HG03575 (cell line): Measurements from ENCODE around the gene MACROD2.
"Not testable (repeated sequence)": the region's sequence is repeated elsewhere in the genome, so short reads cannot be mapped to it uniquely, and the experiment has no call there.

Source experiments
- ATAC-seq: cut with Tn5 transposase; IDR thresholded peaks from one replicate; pipeline ENCODE4 v1.9.1; 2021; ENCODE audit not compliant: unreplicated experiment, insufficient number of reproducible peaks, low FRiP score; ENCODE audit errors: extremely low read depth

The MACROD2 gene

DNA sequence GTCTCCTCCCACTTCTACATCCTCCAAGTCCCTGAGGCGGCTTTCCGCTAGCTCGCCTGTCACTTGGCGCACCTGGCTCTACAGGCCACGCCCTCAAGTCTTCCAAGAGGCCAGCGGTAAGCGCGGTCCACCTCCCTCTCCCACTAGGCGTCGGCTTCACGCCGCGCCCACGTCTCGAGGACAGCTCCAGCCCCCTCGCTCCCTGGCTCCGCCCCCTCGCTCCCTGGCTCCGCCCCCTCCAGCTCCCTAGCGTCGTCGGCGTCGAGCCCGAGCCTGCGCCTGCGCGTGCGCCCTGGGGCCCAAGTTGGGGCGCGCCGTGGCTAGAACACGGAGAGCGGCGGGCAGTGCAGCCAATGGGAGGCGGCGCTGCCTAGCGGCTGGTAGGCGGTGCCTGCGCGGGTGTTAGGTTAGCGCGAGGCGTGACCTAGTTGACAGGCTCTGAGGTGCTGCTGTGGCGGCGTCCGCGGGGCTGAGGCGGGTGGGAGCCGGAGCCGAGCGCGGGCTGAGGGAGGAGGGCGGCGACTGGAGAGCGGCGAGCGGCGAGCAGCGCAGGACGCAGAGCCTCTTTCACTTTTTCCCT lies at the start of gene MACROD2:
Gene MACROD2, plus strand, starts transcription at position 431 of the 580 bp plus-strand sequence.
- no peak for ATAC-seq

DNA sequence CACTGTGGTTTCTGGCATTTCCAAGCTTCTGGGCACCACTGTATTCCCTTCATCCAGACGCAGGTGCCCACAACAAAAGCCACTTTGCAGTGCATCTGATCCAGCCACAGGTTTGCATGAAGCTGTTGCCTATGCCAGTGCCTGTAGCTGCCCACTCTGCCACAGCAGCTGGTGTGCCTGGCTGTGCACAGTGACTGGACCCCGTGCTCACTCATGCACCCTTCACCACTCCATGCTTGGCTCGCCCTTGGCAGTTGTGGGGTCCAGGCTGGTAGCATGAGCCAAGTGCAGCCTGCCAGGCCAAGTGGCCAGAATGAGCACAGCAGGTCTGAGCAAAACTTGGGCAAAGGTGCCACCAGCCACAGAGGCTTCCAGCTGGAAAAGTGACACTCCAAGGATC lies 47.6 kb upstream of the MACROD2 start:
- ATAC-seq = no peak

DNA sequence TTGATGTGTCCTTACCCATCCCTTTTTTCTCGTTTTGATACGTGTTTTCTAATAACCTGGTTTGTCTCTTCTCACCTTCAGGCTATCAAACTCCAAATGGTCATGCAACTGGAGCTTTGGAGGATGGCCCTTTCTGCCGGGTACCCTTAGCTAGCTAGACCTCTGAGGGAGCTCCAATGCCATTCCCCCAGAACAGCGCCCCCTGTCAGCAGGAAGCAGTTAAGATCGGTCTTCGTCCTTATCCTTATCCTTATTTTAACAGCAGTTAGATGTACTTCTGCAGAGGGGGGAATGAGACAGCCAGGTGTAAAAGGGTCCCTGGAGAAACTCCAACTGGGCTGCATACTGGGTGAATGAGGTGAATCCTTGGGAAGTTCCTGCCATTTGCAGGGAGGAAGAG lies 42.1 kb upstream of the MACROD2 start:
- ATAC-seq = no peak

DNA sequence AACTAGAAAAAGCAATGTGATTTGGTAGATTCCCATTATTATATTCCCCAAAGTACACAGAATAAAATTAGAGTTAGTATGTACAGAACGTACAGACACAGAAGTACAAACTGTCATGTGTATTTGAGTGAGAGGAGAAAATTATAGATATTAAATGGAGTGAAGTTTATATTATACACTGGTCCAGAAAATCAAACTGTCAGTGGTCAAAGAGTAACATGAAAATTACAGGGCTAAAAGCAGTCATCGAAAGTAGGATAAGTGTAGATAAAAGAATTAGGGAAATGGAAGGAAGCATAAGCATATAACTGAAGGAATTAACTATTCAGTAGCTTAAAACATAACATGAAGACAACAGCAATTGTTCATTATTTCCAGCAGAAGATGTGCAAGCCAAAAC lies 35.2 kb upstream of the MACROD2 start:
- no peak for ATAC-seq

DNA sequence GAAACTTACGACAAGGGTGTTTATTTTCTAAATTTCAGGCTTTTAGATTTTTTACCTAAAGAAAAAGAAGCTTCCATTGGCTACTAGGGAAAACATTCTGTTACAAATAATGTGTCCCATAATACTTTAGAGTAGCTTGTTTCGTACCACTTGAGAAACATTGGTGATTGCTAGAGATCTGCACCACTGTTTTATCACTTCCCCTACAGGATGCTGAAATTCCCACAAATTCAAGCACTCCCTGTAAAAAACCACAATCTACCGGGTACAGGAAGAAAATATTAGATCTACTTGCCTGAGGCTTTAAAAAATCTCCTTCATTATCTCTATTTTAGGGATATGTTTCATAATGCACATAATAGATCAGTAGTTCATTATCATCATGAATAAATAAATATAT lies 34.8 kb upstream of the MACROD2 start:
- ATAC-seq = no peak

DNA sequence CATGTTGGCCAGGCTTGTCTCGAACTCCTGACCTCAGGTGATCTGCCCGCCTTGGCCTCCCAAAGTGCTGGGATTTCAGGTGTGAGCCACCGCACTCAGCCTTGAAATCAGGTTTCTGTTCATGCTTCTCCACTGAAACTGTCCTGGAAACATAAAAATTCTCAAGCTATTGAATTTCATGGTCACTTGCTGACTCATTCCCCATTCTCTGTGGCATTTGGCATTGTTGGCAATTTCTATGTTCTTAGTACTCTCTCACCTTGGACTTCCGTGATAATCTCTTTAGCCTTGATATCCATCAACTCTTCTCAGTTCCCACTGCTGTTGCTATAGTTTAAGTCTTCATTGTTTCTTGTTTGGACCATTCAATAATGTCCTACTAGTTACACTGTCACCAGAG lies 11.1 kb upstream of the MACROD2 start:
- ATAC-seq = no peak

DNA sequence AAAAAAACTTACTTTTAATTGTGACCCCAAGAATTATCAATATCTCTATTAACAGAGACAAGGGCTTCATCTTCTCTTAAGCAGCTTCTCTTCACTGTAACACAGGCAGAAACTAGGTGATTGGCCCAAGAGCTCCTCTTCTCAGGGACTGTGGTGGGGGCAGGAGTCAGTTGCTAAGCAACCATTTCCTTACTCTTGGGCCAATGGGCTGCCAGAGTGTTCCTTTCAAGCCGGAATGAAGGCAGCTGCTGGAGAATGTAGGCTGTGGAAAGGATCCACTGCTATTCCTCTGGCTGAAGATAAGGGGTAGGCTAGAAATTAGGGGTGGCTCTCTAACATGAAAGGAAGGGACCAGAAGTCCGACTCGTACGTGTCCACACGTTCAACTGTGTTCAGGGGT lies 4.9 kb upstream of the MACROD2 start, which contains the start of gene SEL1L2:
Gene SEL1L2, minus strand, starts transcription at position 150 of the 400 bp plus-strand sequence. Its CDS starts 80 bp downstream, at position 70.
- no peak for ATAC-seq

DNA sequence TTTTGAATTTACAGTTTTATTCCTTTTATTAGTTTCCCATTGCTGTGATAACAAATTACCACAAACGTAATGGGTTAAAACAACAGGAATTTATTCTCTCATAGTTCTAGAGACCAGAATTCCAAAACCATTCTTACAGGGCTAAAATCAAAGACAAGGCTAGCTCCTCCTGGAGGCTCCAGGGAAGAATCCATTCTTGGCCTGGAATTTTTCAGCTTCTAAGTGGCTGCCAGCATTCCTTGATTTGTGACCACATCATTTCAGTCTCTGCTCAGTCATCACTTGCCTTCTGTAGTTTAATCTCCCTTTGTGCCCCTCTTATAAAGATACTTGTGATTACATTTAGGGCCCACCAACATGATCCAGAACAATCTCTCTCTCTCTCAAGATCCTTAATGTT lies 4.0 kb upstream of the MACROD2 start:
- ATAC-seq = no peak

DNA sequence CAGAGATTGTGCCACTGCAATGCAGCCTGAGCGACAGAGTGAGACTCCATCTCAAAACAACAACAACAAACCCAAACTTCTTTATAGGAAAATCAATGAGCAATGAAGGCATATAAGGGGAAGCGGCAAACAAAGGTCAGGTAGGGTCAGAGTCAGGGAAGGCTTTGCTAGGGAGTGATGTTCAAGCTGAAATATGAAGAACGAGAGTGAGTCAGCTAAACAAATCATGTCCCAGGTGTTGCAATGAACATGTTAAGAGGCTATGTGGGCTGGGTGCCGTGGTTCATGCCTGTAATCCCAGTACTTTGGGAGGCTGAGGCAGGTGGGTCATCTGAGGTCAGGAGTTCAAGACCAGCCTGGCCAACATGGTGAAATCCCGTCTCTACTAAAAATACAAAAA lies 3.4 kb upstream of the MACROD2 start:
- ATAC-seq = not testable (repeated sequence)

DNA sequence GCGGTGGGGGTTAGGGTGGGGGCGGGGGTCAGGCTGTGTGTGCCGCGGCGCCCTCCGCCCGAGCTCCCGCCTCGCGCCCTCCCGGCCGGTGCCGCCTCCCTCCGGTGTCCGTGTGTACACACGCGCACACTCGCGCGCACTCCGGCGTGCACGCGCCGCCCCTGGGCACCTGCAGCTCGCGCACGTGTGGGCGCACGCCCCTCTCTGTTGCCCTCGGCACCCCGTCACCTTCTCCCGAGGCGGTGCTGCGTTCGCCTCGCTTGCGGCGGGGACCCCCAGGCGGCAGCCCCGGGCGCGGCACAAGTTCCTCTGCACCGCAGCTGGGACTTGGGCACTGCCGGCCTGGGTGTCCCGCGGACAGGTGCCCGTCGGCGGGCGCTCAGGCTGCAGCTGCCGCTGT lies 525 bp downstream of the MACROD2 start:
- ATAC-seq = no peak

DNA sequence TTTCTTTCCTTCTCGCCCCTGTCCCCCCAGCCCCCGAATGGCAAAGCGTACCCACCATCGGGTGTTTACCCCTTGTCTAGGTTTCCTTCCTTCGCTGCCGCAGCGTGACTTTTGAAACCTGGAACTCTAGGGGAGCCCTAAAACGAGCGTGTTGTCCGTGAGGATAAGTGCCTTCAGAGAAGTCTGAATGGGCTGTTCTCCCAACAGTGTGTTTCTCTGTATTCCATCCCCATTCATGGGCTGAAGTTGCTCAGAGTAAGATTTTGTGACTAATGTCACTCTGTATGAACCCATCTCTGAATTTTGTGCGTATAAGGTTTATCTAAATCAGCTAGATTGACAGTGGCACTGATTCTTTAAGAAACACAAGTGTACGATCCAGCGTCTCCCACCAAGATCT lies 949 bp downstream of the MACROD2 start:
- no peak for ATAC-seq

DNA sequence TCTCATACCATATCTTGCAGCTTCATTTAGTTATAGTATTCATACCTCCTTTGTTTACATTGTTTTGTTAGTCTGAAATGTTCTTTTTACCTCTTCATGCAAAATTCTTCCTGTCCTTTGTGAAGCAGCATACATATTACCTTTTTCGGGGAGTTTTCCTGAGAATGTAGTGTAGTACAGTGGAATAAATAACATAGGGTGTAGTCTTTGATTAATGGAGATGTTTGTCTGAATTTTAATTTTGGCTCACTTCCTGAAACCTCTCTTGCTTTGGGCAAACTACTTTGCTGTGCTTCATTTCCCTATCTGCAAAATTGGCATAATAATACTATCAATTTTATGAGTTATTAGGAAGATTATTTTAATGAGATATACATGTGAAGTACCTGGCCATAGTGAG lies 5.6 kb downstream of the MACROD2 start:
- ATAC-seq = no peak

DNA sequence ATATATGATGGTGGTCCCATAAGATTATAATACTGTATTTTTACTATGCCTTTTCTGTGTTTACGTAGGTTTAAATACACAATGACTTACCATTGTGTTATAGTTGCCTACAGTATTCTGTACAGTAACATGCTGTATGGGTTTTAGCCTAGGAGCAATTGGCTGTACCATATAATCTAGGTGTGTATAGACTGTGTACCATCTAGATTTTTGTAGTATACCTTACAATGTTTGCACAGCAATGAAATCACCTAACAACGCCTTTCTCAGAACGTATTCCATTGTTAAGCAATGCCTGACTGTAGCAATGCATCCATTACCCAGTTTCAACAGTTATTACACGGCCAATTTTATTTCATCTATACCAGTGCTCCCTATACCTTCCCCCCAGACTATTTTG lies 10.7 kb downstream of the MACROD2 start:
- no peak for ATAC-seq

DNA sequence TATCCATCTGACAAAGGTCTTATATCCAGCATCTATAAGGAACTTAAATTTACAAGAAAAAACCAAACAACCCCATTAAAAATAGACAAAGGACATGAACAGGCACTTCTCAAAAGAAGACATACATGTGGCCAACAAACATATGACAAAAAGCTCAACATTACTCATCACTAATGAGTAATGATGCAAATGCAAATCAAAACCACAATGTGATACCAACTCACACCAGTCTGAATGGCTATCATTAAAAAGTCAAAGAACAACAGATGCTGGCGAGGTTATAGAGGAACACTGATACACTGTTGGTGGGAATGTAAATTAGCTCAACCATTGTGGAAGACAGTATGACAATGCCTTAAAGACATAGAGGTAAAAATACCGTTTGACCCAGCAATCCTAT lies 13.9 kb downstream of the MACROD2 start:
- no peak for ATAC-seq

DNA sequence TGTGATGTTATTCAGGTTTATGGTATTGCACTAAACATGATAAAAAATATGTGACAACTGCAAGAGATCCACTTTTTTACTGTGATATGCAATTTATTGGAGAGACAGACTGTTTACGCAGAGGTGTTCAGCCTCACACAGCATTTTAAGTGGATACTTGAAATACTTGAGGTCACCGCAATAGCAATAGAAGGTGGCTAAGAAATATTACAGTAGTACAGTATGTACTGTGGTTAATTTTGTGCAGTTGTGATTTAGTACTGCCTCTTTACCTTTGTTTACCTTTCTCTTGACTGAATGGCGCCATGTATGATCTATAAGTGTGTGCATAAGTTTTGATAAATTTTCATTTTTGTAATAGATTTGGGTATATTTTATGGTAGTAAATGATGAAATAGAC lies 17.4 kb downstream of the MACROD2 start:
- no peak for ATAC-seq

DNA sequence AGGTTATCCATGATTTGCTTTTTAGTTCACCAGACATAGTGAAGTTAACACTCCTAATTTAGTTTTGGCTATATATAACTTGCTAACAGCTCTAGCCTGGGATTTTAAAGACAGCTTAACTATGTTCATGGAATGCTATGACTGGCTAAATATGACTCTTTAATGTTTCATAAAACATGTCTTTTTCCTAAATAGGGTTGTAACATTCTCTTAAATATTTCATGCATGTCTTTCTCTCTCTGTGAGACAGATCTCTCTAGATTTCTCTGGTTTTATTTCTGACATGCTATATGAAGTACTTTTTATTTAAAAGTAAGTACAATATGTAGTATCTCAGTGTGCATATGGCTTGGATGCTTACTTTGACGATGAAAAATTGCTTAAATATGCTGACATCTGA lies 35.7 kb downstream of the MACROD2 start:
- ATAC-seq = no peak

DNA sequence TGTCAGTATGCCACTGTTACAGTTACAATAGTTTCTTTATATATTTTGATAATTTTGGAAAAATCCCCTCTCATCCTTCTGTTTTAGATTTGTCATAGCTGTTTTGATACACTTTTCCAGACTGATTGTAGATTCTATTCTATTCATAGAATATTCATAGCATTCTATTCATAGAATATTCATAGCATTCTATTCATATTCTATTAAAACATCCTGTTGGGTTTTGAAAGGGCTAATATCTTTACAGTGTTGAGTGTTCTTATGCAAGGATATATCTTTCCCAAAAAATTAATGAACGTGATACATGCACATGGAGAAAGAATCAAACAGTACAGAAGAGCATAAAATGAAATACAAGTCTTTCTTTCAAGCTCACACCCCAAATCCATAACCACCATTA lies 38.0 kb downstream of the MACROD2 start:
- ATAC-seq = no peak

DNA sequence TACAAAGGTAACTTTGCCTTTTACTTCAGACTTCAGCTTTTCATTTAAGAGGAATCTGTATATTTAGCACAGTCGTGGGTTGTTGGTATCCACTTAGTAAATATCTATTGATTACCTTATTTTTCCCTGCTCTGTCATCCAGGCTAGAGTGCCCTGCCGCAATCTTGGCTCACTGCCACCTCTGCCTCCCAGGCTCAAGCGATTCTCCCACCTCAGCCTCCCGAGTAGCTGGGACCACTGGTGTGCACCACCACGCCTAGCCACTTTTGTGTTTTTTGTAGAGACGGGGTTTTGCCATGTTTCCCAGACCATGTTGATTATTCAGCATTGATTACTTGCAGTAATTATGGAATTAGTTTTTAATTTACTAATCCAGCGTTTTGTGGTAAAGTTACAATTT lies 41.3 kb downstream of the MACROD2 start:
- ATAC-seq = no peak

DNA sequence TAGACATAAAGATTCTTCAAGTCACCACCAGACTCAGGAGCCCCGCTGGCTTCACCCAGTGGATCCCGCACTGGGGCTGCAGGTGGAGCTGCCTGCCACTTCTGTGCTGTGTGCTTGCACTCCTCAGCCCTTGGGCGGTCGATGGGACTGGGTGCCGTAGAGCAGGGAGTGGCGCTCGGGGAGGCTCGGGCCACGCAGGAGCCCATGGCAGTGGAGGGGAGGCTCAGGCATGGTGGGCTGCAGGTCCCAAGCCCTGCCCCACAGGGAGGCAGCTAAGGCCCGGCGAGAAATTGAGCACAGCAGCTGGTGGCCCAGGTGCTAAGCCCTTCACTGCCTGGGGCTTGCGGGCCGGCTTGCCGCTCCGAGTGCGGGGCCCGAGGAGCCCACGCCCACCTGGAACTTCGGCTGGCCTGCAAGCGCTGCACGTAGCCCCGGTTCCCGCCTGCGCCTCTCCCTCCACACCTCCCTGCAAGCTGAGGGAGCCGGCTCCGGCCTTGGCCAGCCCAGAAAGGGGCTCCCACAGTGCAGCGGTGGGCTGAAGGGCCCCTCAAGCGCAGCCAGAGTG lies 49.5 kb downstream of the MACROD2 start:
- not testable (repeated sequence) for ATAC-seq

DNA sequence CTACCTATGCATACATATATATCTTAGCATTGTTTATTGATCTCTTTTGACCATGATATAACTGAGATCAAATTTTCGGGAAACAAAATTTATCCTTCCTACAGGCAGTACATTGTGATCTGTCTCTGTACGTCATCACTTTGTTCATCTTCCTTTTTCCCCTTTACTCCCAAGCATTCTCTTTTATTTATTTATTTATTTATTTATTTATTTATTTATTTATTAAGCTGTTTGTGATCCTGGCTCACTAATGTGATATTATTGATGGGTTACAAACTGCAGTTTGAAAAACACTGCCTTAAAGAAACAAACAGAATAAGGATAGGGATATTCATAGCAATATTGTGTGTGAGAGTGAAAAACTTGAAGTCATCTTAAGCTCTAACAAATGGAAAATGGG lies 51.2 kb downstream of the MACROD2 start:
- no peak for ATAC-seq

DNA sequence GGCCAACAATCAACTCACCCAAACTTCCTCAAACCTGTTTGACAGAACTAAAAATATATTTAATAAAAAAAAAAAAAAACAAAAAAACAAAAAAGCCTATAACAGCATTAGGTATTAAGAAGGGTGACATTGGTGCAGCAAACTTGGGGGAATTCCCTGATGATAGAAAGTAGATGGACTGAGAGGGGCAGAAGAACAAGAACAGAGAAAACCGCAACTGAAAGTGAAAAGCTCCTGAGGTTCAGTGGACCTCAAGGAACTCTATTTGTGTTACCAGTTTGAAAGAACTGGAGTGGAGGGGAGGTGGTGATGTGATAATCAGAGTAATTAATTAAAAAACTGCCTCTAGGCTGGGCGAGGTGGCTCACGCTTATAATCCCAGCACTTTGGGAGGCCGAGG lies 53.8 kb downstream of the MACROD2 start:
- ATAC-seq = peak; percentile 71
